Activated T-helper 1 cell treated with anti-CD3 and anti-CD28 coated beads, Interleukin-12 subunit alpha, Interleukin-12 subunit beta, Interleukin-2, Interleukin-4 antibody, amounts not matched to agents 30 ng/mL and 10 ng/mL and 1 ng/mL, durations not matched to agents 14 hours and 24 hours and 36 hours (primary cell): ENCODE results near the gene KIF12. TPM values are rescaled to one million over a fixed set of nuclear protein-coding genes. Genes with fewer than 3 reads are reported as not detected.

Experiments used
- DNase-seq: peaks from one replicate; pipeline ENCODE4 v3.0.0; 2021; ENCODE audit warnings: low spot score
- H3K27ac Mint-ChIP-seq: one replicate; pipeline ENCODE4 v1.8.0; 2021; ENCODE audit warnings: mild to moderate bottlenecking, mixed read lengths
- H3K27me3 Mint-ChIP-seq: one replicate; pipeline ENCODE4 v1.8.0; 2022; ENCODE audit warnings: mild to moderate bottlenecking, moderate library complexity, mixed read lengths; ENCODE audit not compliant: insufficient read depth
- H3K36me3 Mint-ChIP-seq: one replicate; pipeline ENCODE4 v1.8.0; 2021; ENCODE audit warnings: low read depth, mixed read lengths
- H3K4me1 Mint-ChIP-seq: one replicate; pipeline ENCODE4 v1.8.0; 2021; ENCODE audit warnings: low read depth, mixed read lengths
- H3K4me3 Mint-ChIP-seq: one replicate; pipeline ENCODE4 v1.8.0; 2021; ENCODE audit warnings: mild to moderate bottlenecking, moderate library complexity, mixed read lengths
- H3K9me3 Mint-ChIP-seq: one replicate; pipeline ENCODE4 v1.8.0; 2021; ENCODE audit warnings: mixed read lengths
- intact Hi-C: fragments of 100-400 bp; cut with micrococcal nuclease; formaldehyde crosslinking; loops from one replicate; pipeline ENCODE4 v1.15.1; 2024
- total RNA-seq: library from RNA; stranded (reverse); gene quantifications from 2 replicates; pipeline ENCODE4 v1.2.3, GENCODE V29; 2022

The KIF12 gene
- total RNA-seq, 1 donor from 2014 or later = not detected

- H3K27ac Mint-ChIP-seq = no peak overlapping the region
- peaks cover 5% of the 10 kb centered on the region for H3K27me3 Mint-ChIP-seq
- no peaks in the 10 kb centered on the region for H3K4me1 Mint-ChIP-seq
- no peak overlapping the region for H3K4me3 Mint-ChIP-seq
- no peaks in the 10 kb centered on the region for H3K36me3 Mint-ChIP-seq
- no peaks in the 10 kb centered on the region for H3K9me3 Mint-ChIP-seq
- intact Hi-C loops = no loop called here
- no peak for DNase-seq
Observed at GRCh38 chr9:114057161-114057885, 41.8 kb downstream of the KIF12 start.

GRCh38 chr9:114056527-114056926 is 42.6 kb downstream of the KIF12 start:
- Mint-ChIP-seq H3K9me3 (no peaks in the 10 kb centered on the region), H3K36me3 (no peaks in the 10 kb centered on the region), H3K27ac (no peak overlapping the region), H3K4me1 (no peaks in the 10 kb centered on the region), H3K27me3 (peaks cover 3% of the 10 kb centered on the region), H3K4me3 (no peak overlapping the region)
- intact Hi-C loops = no loop called here
- DNase-seq = no peak

- Mint-ChIP-seq H3K9me3 (no peaks in the 10 kb centered on the region), H3K27me3 (peaks cover 2% of the 10 kb centered on the region), H3K27ac (no peak overlapping the region), H3K36me3 (no peaks in the 10 kb centered on the region), H3K4me1 (no peaks in the 10 kb centered on the region), H3K4me3 (no peak overlapping the region)
- DNase-seq = no peak
- intact Hi-C loops = no loop called here
Observed at GRCh38 chr9:114055894-114056293, 43.2 kb downstream of the KIF12 start.

GRCh38 chr9:114055061-114055460 is 44.0 kb downstream of the KIF12 start:
- intact Hi-C loops = no loop called here
- no peaks in the 10 kb centered on the region for H3K36me3 Mint-ChIP-seq
- H3K4me3 Mint-ChIP-seq = no peak overlapping the region
- peaks cover 2% of the 10 kb centered on the region for H3K27me3 Mint-ChIP-seq
- H3K27ac Mint-ChIP-seq = no peak overlapping the region
- no peak for DNase-seq
- no peaks in the 10 kb centered on the region for H3K9me3 Mint-ChIP-seq
- H3K4me1 Mint-ChIP-seq = no peaks in the 10 kb centered on the region

- H3K4me1 Mint-ChIP-seq = no peaks in the 10 kb centered on the region
- H3K36me3 Mint-ChIP-seq = no peaks in the 10 kb centered on the region
- no peak overlapping the region for H3K4me3 Mint-ChIP-seq
- H3K9me3 Mint-ChIP-seq = no peaks in the 10 kb centered on the region
- H3K27ac Mint-ChIP-seq = no peak overlapping the region
- DNase-seq = no peak
- peaks cover 2% of the 10 kb centered on the region for H3K27me3 Mint-ChIP-seq
- intact Hi-C loops = no loop called here
Observed at GRCh38 chr9:114054191-114054690, 44.9 kb downstream of the KIF12 start.

GRCh38 chr9:114053246-114054005 is 45.7 kb downstream of the KIF12 start:
- Mint-ChIP-seq H3K36me3 (no peaks in the 10 kb centered on the region), H3K4me1 (no peaks in the 10 kb centered on the region), H3K27ac (no peak overlapping the region), H3K27me3 (no peaks in the 10 kb centered on the region), H3K9me3 (no peaks in the 10 kb centered on the region), H3K4me3 (no peak overlapping the region)
- intact Hi-C loops = no loop called here
- no peak for DNase-seq

- intact Hi-C loops = no loop called here
- no peak for DNase-seq
- Mint-ChIP-seq H3K9me3 (no peaks in the 10 kb centered on the region), H3K4me1 (no peaks in the 10 kb centered on the region), H3K36me3 (no peaks in the 10 kb centered on the region), H3K27ac (no peak overlapping the region), H3K4me3 (no peak overlapping the region), H3K27me3 (no peaks in the 10 kb centered on the region)
Observed at GRCh38 chr9:114051706-114052105, 47.4 kb downstream of the KIF12 start.

GRCh38 chr9:114051281-114051680 is 47.8 kb downstream of the KIF12 start:
- no peak for DNase-seq
- Mint-ChIP-seq H3K27ac (no peak overlapping the region), H3K27me3 (no peaks in the 10 kb centered on the region), H3K4me1 (no peaks in the 10 kb centered on the region), H3K36me3 (no peaks in the 10 kb centered on the region), H3K9me3 (no peaks in the 10 kb centered on the region), H3K4me3 (no peak overlapping the region)
- intact Hi-C loops = no loop called here

- DNase-seq = no peak
- H3K27ac Mint-ChIP-seq = no peak overlapping the region
- H3K4me3 Mint-ChIP-seq = no peak overlapping the region
- no peaks in the 10 kb centered on the region for H3K36me3 Mint-ChIP-seq
- intact Hi-C loops = no loop called here
- H3K4me1 Mint-ChIP-seq = no peaks in the 10 kb centered on the region
- no peaks in the 10 kb centered on the region for H3K27me3 Mint-ChIP-seq
- H3K9me3 Mint-ChIP-seq = no peaks in the 10 kb centered on the region
Observed at GRCh38 chr9:114050646-114051045, 48.4 kb downstream of the KIF12 start.

GRCh38 chr9:114050226-114050568 is 48.9 kb downstream of the KIF12 start:
- Mint-ChIP-seq H3K27me3 (no peaks in the 10 kb centered on the region), H3K27ac (no peak overlapping the region), H3K36me3 (no peaks in the 10 kb centered on the region), H3K9me3 (no peaks in the 10 kb centered on the region), H3K4me1 (no peaks in the 10 kb centered on the region), H3K4me3 (no peak overlapping the region)
- DNase-seq = no peak
- intact Hi-C loops = no loop called here

- Mint-ChIP-seq H3K4me1 (no peaks in the 10 kb centered on the region), H3K9me3 (no peaks in the 10 kb centered on the region), H3K27me3 (no peaks in the 10 kb centered on the region), H3K36me3 (no peaks in the 10 kb centered on the region), H3K27ac (no peak overlapping the region), H3K4me3 (no peak overlapping the region)
- no peak for DNase-seq
- intact Hi-C loops = no loop called here
Observed at GRCh38 chr9:114049441-114050225, 49.5 kb downstream of the KIF12 start.

- Mint-ChIP-seq H3K27ac (no peak overlapping the region), H3K4me1 (no peaks in the 10 kb centered on the region), H3K4me3 (no peak overlapping the region), H3K36me3 (no peaks in the 10 kb centered on the region), H3K9me3 (no peaks in the 10 kb centered on the region), H3K27me3 (peaks cover 3% of the 10 kb centered on the region)
- intact Hi-C loops = no loop called here
- no peak for DNase-seq
Observed at GRCh38 chr9:114048533-114049415, 50.3 kb downstream of the KIF12 start.
